Measurements from ENCODE around the gene BCO2.

- TF ChIP-seq CTCF (conservative IDR thresholded peaks at IDR 0.05) (no peak), ZFX (IDR thresholded peaks at IDR 0.05) (no peak)
These were observed 45.7 kb upstream of the BCO2 start for GRCh38 chr11:112129656-112130055.

Measured in C4-2B (cell line).